HG03159 (cell line): ENCODE measurements around the gene SLC30A3.

Source experiments
- ATAC-seq: cut with Tn5 transposase; IDR thresholded peaks from one replicate; pipeline ENCODE4 v1.9.1; 2021; ENCODE audit warnings: mild to moderate bottlenecking, moderate library complexity; ENCODE audit not compliant: unreplicated experiment

Gene SLC30A3

GRCh38 chr2:27236626-27237025 is 26.2 kb downstream of the SLC30A3 start:
- no peak for ATAC-seq

GRCh38 chr2:27236136-27236535 is 26.7 kb downstream of the SLC30A3 start:
- ATAC-seq = no peak

DNA sequence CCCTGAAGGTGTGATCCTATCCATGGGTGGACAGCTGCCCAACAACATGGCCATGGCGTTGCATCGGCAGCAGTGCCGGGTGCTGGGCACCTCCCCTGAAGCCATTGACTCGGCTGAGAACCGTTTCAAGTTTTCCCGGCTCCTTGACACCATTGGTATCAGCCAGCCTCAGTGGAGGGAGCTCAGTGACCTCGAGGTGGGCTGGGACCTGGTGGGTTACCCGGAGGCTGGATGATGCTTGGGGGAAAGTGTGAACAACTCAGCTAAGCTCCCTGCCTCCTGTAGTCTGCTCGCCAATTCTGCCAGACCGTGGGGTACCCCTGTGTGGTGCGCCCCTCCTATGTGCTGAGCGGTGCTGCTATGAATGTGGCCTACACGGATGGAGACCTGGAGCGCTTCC is 29.5 kb downstream of the SLC30A3 start:
- no peak for ATAC-seq

DNA sequence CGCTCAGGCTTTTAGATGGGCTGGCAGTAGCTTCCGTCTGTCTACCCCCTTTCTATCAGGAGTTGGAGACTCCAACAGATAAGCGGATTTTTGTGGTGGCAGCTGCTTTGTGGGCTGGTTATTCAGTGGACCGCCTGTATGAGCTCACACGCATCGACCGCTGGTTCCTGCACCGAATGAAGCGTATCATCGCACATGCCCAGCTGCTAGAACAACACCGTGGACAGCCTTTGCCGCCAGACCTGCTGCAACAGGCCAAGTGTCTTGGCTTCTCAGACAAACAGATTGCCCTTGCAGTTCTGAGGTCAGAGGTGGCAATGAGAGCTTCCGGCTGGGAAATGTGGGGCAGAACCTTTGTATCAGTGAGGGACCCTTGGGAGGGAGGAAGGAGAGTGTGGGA is 30.9 kb downstream of the SLC30A3 start:
- no peak for ATAC-seq

GRCh38 chr2:27227501-27227900 is 35.3 kb downstream of the SLC30A3 start:
- no peak for ATAC-seq

- ATAC-seq = no peak
Measured at GRCh38 chr2:27225526-27225925, 37.3 kb downstream of the SLC30A3 start.

DNA sequence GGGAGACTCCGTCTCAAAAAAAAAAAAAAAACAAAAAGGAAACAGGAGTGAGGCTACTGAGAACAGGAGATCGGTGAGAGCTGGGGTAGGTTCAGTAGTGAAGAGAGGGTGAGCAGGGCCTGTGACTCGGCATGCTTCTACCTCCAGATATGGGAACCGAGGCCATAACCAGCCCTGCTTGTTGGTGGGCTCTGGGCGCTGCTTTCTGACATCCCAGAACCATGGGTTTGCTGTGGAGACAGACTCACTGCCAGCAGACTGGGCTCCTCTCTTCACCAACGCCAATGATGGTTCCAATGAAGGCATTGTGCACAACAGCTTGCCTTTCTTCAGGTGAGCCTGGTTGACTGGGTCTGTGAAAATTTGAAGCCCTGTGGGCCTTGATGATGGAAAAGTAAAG is 39.4 kb downstream of the SLC30A3 start:
- ATAC-seq = no peak

- no peak for ATAC-seq
Measured at GRCh38 chr2:27222407-27222806, 40.4 kb downstream of the SLC30A3 start.

- no peak for ATAC-seq
Measured at GRCh38 chr2:27221166-27221565, 41.7 kb downstream of the SLC30A3 start.

DNA sequence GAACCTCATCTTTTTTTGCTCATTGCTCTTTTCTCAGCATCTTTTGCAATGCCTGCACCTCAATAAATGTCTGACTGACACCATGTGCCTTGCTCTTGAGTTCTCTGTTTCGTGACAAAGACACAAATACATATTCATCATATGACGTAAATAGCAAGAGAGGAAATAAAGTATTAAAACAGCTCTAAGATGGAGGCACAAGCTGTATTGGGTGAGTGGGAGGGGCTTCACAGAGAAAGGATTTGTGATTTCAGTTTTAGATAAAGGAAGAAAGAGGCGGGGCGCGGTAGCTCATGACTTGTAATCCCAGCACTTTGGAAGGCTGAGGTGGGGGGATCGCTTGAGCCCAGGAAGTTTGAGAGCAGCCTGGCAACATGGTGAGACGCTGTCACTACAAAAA is 42.8 kb downstream of the SLC30A3 start:
- no peak for ATAC-seq

DNA sequence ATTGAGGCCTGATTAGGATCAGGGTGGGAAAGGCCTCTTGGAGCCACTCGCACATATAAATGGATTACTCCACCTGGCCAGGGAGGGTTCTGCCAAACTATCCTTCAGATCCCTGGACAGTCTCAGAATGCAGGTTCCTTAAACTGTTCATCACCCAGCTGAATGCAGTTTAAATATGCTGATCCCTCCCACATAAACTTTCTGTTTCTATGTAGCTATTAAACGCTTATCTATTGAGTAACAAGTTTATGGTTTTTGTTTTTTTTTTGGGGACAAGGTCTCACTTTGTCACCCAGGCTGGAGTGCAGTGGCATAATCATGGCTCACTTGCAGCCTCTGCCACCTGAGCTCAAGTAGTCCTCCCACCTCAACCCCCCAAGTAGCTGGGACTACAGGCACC is 43.8 kb downstream of the SLC30A3 start:
- ATAC-seq = no peak

DNA sequence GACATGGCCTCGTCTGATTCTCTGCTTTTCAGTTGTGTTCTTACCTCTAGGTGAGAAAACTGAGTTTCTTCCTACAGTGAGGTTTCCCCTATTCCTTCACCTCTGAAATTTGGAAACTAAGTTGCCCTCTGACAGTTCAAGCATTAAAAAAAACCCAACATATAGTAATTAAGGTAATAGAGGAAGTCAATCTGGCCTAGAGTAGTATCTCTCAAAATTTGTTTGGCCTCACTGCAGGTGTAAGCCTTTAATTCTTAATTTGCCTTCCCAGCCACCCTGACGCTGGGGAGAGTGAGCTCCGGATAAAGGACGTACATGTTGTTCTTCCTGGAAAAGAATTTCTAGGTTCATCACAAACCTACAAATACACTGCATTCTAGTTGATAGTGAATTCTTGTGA is 44.2 kb downstream of the SLC30A3 start:
- ATAC-seq = no peak

DNA sequence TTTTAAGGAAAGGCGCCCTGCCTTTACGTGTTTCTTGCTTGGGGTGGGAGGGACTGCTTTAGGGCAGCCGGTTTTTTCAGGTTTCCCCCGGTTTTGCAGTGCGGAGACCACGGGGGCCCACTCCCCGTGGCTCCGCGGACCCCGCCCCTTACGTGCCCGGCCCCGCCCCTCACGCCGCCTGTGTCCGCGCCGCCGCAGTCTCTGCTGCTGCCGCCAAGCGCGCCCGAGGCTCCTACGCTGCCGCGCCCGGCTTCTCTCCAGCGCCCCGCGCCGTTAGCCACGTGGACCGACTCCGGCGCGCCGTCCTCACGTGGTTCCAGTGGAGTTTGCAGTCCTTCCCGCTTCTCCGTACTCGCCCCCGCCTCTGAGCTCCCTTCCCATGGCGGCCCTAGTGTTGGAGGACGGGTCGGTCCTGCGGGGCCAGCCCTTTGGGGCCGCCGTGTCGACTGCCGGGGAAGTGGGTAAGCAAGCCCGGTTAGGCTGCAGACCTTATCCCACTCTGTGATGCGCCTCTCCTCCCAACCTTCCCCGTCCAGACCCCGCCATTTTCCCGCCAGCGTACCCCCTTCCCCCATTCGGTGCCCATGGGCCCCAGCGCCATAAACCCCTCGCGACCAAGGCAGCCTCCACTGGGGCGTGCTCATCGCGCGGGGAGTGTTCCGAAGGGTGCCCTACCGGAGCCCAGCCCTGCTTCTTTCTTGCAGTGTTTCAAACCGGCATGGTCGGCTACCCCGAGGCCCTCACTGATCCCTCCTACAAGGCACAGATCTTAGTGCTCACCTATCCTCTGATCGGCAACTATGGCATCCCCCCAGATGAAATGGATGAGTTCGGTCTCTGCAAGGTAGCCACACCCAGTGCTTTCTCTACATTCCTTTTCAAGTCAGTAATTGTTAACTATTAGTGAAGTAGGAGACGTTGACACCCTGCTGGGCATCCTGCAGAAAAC is 45.4 kb downstream of the SLC30A3 start, which contains the start of gene CAD:
TSS of gene CAD (plus strand) at position 197 of the 949 bp plus-strand sequence. CDS start at position 380, 183 bp downstream.
- ATAC-seq = peak; percentile 77

GRCh38 chr2:27216416-27217137 is 46.3 kb downstream of the SLC30A3 start:
- ATAC-seq = no peak

DNA sequence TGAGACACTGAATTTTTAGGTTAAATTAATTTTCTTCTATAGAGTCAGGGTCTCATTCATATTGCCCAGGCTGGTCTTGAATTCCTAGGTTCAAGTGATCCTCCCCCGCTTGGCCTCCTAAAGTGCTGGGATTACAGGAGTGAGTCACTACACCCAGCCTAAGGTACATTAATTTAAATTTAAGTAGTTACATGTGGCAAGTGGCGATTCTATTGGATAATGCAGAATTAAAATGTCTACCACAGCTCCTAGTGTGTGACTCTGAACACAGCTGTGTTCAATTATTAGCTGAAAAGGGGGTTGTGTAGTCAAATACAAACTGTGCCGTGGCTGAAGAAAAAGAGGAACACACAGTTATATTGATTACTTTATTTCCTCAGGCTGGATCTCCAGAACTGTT is 47.9 kb downstream of the SLC30A3 start:
- ATAC-seq = no peak

DNA sequence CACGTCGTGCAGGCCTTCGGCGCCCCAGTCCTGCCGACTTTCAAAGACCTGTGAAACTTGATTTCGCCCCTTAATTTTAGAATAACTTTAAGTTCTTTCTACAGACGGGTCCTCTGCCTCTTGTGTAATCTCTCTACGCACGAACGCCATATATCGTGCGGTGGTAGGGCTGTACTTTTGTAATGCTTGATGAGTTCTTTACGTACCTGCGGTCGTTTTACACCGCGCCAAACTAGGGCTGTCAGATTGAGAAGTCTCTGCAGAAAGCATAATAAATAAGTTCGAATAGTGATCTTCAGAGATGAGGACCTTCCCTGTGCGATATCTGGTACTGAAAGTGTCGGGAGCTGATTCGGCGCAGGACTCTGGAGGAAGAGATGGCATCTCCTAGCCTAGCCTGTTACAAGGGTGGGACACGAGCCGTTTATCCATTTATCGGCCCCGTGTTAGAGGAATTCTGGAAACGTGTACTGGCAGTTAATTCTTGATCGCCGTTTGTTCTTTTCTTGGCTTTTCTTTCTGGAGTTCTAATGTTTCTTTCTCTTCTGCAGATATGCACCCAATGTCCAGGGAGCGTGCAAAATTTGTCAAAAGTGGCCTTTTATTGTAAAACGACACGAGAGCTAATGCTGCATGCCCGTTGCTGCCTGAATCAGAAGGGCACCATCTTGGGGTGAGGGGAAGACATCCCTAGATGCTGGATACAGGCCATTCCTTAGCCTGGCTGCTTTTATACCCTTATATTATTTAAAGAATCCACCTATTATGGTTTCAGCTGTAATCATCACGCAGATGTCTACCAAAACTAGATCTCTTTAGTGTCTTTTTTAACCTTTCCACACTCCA is 50.0 kb downstream of the SLC30A3 start:
- ATAC-seq = peak; percentile 29

- ATAC-seq = peak; percentile 75
Measured at GRCh38 chr2:27211943-27212625, 50.8 kb downstream of the SLC30A3 start, which contains the start of the genes ATRAID and SLC5A6. Gene ATRAID (plus strand): TSS chr2:27212041. CDS start chr2:27212369, 328 bp downstream. Gene SLC5A6 (minus strand): TSS chr2:27212268. CDS start chr2:27207650, 4,618 bp downstream.

GRCh38 chr2:27211241-27211942 is 51.5 kb downstream of the SLC30A3 start:
- ATAC-seq = peak; percentile 5

DNA sequence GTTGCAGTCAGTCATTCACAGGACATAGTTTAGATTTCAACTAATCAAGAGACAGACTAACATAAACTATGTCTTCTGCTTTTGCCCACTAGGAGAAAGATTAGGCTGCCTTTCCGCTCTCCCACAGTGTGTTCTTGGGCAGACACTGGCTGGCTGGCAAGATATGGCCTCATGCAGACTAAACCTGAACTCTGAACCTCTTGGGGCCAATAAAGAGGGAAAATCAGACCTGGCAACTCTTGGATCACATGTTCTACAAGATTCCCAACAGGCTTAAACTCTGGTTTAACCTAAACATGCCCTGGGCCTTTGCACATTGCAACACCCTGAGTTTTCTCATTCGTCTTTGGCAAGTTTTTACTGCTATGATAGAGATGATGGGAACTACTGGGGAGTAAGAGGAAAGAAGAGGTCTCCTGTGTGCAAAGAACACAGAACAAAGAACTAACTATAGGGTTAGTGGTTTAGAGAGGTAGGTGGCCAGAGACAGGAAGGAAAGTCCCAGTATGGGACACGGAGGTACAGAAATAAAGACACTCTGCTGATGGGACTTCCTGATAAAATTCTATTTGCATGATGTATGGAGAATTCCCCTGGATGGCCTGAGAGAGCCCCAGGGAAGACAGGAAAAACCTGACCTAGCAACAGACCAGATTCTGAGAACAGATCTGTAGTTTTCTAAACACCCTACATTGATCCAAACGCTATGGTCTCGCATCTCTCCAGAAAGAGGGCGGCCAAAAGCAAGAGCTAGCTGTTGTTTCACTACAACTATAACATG is 53.0 kb downstream of the SLC30A3 start:
- ATAC-seq = no peak
